Measurements from ENCODE around the gene C19orf81. TPM values are rescaled to one million over a fixed set of nuclear protein-coding genes. Genes with fewer than 3 reads are reported as not detected.

C19orf81 gene
- total and polyA plus RNA-seq, 9 of the 15 experiments (the other 6 are each of a cell fraction or from before 2014, with no cell fraction given) = 2.5 to 42.9 (median 33.0) TPM; not detected in 4

DNA sequence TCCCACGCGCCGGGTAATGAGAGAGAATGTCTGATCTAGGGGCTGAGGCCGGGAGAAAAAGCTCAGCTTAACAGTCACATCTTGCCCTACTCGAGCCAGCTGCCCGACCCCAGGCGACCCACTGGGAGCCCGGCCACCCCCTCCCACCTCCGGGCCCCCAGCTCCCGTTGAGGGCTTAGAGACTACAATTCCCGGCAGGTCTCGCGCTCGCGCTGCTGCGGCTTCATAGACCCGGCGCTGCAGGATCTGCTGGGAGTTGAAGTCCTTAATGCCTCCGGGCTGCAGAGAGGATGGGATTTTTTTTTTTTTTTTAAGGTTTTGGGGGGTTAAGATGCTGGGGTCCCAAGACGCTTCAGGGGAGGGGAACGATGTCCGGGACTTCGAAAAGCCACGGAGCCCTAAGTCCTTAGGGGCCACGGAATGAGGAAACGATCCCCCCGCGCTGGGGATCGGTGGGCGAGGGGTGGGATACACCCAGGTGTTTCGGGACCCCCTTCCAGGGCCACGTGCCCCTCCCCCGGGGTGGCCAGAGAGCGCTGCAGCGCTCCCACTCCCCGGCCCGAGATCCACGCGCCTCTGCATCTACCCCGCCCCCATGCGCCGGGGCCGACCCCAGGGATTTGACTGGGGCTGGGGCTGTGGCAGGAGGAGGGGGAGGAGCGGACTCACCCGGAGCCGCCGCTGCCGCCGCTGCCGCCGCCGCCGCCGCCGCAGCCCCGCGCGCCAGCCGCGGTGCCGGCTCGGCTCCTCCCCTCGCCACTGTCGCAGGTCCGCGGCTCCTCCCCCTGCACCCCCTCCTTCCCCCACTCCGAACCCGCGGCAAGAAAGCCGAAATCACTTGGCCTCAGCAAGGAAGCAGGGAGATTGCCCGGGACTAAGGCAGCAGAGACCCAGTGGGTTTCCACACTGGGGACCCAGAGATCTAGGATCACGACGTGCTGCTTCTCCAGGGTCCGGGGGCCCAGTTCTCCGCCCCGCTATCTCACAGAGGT, 9.8 kb upstream of the C19orf81 start, which contains the start of gene SYT3 (continued):
- TF ChIP-seq, protein P1, sequence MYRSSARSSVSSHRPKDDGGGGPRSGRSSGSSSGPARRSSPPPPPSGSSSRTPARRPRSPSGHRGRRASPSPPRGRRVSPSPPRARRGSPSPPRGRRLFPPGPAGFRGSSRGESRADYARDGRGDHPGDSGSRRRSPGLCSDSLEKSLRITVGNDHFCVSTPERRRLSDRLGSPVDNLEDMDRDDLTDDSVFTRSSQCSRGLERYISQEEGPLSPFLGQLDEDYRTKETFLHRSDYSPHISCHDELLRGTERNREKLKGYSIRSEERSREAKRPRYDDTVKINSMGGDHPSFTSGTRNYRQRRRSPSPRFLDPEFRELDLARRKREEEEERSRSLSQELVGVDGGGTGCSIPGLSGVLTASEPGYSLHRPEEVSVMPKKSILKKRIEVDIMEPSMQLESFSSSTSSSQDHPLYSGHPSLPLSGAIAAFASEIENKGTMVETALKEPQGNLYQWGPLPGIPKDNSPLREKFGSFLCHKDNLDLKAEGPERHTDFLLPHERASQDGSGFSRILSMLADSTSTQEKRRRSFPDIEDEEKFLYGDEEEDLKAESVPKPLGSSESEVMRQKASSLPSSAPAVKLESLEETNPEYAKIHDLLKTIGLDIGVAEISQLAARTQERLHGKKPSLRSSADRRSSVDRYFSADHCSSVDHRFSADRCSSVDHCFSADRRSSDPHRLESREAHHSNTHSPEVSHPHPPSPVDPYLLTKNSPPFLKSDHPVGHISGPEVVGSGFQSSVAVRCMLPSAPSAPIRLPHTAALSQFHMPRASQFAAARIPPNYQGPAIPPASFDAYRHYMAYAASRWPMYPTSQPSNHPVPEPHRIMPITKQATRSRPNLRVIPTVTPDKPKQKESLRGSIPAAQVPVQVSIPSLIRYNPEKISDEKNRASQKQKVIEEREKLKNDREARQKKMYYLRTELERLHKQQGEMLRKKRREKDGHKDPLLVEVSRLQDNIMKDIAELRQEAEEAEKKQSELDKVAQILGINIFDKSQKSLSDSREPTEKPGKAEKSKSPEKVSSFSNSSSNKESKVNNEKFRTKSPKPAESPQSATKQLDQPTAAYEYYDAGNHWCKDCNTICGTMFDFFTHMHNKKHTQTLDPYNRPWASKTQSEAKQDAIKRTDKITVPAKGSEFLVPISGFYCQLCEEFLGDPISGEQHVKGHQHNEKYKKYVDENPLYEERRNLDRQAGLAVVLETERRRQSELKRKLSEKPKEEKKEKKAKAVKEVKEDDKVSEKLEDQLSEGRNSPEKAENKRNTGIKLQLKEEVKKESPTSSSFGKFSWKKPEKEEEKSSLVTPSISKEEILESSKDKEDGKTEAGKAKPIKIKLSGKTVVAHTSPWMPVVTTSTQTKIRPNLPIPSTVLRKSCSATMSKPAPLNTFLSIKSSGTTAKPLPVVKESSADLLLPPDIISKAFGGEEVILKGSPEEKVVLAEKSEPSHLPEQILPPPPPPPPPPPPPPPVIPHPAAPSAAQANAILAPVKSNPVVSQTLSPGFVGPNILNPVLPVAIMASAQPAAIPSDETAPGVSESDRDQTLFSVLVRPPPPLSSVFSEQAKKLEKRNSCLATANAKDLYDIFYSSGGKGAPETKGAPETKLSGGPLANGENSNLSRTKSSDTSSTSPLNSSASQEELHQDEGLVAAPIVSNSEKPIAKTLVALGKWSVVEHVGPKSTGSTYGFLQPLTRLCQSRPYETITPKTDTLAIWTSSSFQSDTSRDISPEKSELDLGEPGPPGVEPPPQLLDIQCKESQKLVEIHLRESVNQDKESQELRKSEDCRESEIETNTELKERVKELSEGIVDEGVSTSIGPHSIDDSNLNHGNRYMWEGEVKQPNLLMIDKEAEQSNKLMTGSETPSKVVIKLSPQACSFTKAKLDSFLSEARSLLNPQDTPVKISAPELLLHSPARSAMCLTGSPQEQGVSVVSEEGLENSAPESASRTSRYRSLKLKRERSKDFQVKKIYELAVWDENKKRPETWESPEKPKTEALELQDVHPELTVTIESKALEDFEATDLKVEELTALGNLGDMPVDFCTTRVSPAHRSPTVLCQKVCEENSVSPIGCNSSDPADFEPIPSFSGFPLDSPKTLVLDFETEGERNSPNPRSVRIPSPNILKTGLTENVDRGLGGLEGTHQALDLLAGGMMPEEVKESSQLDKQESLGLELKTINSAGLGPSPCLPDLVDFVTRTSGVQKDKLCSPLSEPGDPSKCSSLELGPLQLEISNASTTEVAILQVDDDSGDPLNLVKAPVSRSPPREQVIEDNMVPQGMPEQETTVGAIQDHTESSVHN (IDR thresholded peaks at IDR 0.05; ENCODE audit: borderline replicate concordance in 1 of 2, low read depth in 1 of 2) = no peak
- TF ChIP-seq STAG1 (CRISPR knock-in tag; IDR thresholded peaks at IDR 0.05; ENCODE audit: borderline replicate concordance) (no peak), ZNF24 (IDR thresholded peaks at IDR 0.05) (no peak), KLF10 (CRISPR knock-in tag; IDR thresholded peaks at IDR 0.05) (no peak), GTF2A2 (tag; IDR thresholded peaks at IDR 0.05) (no peak)
- TF ChIP-seq, protein P2, sequence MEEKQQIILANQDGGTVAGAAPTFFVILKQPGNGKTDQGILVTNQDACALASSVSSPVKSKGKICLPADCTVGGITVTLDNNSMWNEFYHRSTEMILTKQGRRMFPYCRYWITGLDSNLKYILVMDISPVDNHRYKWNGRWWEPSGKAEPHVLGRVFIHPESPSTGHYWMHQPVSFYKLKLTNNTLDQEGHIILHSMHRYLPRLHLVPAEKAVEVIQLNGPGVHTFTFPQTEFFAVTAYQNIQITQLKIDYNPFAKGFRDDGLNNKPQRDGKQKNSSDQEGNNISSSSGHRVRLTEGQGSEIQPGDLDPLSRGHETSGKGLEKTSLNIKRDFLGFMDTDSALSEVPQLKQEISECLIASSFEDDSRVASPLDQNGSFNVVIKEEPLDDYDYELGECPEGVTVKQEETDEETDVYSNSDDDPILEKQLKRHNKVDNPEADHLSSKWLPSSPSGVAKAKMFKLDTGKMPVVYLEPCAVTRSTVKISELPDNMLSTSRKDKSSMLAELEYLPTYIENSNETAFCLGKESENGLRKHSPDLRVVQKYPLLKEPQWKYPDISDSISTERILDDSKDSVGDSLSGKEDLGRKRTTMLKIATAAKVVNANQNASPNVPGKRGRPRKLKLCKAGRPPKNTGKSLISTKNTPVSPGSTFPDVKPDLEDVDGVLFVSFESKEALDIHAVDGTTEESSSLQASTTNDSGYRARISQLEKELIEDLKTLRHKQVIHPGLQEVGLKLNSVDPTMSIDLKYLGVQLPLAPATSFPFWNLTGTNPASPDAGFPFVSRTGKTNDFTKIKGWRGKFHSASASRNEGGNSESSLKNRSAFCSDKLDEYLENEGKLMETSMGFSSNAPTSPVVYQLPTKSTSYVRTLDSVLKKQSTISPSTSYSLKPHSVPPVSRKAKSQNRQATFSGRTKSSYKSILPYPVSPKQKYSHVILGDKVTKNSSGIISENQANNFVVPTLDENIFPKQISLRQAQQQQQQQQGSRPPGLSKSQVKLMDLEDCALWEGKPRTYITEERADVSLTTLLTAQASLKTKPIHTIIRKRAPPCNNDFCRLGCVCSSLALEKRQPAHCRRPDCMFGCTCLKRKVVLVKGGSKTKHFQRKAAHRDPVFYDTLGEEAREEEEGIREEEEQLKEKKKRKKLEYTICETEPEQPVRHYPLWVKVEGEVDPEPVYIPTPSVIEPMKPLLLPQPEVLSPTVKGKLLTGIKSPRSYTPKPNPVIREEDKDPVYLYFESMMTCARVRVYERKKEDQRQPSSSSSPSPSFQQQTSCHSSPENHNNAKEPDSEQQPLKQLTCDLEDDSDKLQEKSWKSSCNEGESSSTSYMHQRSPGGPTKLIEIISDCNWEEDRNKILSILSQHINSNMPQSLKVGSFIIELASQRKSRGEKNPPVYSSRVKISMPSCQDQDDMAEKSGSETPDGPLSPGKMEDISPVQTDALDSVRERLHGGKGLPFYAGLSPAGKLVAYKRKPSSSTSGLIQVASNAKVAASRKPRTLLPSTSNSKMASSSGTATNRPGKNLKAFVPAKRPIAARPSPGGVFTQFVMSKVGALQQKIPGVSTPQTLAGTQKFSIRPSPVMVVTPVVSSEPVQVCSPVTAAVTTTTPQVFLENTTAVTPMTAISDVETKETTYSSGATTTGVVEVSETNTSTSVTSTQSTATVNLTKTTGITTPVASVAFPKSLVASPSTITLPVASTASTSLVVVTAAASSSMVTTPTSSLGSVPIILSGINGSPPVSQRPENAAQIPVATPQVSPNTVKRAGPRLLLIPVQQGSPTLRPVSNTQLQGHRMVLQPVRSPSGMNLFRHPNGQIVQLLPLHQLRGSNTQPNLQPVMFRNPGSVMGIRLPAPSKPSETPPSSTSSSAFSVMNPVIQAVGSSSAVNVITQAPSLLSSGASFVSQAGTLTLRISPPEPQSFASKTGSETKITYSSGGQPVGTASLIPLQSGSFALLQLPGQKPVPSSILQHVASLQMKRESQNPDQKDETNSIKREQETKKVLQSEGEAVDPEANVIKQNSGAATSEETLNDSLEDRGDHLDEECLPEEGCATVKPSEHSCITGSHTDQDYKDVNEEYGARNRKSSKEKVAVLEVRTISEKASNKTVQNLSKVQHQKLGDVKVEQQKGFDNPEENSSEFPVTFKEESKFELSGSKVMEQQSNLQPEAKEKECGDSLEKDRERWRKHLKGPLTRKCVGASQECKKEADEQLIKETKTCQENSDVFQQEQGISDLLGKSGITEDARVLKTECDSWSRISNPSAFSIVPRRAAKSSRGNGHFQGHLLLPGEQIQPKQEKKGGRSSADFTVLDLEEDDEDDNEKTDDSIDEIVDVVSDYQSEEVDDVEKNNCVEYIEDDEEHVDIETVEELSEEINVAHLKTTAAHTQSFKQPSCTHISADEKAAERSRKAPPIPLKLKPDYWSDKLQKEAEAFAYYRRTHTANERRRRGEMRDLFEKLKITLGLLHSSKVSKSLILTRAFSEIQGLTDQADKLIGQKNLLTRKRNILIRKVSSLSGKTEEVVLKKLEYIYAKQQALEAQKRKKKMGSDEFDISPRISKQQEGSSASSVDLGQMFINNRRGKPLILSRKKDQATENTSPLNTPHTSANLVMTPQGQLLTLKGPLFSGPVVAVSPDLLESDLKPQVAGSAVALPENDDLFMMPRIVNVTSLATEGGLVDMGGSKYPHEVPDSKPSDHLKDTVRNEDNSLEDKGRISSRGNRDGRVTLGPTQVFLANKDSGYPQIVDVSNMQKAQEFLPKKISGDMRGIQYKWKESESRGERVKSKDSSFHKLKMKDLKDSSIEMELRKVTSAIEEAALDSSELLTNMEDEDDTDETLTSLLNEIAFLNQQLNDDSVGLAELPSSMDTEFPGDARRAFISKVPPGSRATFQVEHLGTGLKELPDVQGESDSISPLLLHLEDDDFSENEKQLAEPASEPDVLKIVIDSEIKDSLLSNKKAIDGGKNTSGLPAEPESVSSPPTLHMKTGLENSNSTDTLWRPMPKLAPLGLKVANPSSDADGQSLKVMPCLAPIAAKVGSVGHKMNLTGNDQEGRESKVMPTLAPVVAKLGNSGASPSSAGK (IDR thresholded peaks at IDR 0.05) = no peak

All from K562 (cell line).